NT2/D1 (cell line): Measurements from ENCODE around the gene KIF7.
"Not testable (repeated sequence)": the region's sequence is repeated elsewhere in the genome, so short reads cannot be mapped to it uniquely, and the experiment has no call there.

Source experiments
- DNase-seq: peaks from one replicate; pipeline ENCODE4 v3.0.0-alpha.2; 2011; ENCODE audit warnings: low read depth, low spot score
- H3K27me3 ChIP-seq: 2 replicates; pipeline ENCODE4 v1.6.0; 2011; ENCODE audit warnings: mild to moderate bottlenecking; ENCODE audit not compliant: insufficient read length, insufficient read depth
- H3K36me3 ChIP-seq: 2 replicates; pipeline ENCODE4 v1.6.1; 2011; ENCODE audit warnings: mild to moderate bottlenecking, low read length, mixed read lengths; ENCODE audit not compliant: insufficient read depth, insufficient read length
- H3K4me1 ChIP-seq: 2 replicates; pipeline ENCODE4 v1.5.1; 2011; ENCODE audit not compliant: insufficient read depth, insufficient read length
- H3K4me3 ChIP-seq: 2 replicates; pipeline ENCODE4 v1.5.1; 2011; ENCODE audit warnings: low read depth; ENCODE audit not compliant: insufficient read length
- H3K9ac ChIP-seq: 2 replicates; pipeline ENCODE4 v1.6.0; 2011; ENCODE audit warnings: low read depth; ENCODE audit not compliant: insufficient read length
- H3K9me3 ChIP-seq: 2 replicates; pipeline ENCODE4 v1.5.1; 2011; ENCODE audit warnings: mild to moderate bottlenecking, low read length; ENCODE audit not compliant: insufficient read depth
- SUZ12 ChIP-seq: IDR thresholded peaks from 2 replicates; pipeline ENCODE4 v1.6.1; 2011; ENCODE audit not compliant: insufficient read length, insufficient read depth; ENCODE audit errors: extremely low read depth
- YY1 ChIP-seq: IDR thresholded peaks from 2 replicates; pipeline ENCODE4 v1.6.1; 2011; ENCODE audit not compliant: insufficient read length, insufficient read depth
- ZNF274 ChIP-seq: IDR thresholded peaks from 2 replicates; pipeline ENCODE4 v1.6.1; 2011; ENCODE audit warnings: mild to moderate bottlenecking, low read depth, low read length

KIF7 gene

DNA sequence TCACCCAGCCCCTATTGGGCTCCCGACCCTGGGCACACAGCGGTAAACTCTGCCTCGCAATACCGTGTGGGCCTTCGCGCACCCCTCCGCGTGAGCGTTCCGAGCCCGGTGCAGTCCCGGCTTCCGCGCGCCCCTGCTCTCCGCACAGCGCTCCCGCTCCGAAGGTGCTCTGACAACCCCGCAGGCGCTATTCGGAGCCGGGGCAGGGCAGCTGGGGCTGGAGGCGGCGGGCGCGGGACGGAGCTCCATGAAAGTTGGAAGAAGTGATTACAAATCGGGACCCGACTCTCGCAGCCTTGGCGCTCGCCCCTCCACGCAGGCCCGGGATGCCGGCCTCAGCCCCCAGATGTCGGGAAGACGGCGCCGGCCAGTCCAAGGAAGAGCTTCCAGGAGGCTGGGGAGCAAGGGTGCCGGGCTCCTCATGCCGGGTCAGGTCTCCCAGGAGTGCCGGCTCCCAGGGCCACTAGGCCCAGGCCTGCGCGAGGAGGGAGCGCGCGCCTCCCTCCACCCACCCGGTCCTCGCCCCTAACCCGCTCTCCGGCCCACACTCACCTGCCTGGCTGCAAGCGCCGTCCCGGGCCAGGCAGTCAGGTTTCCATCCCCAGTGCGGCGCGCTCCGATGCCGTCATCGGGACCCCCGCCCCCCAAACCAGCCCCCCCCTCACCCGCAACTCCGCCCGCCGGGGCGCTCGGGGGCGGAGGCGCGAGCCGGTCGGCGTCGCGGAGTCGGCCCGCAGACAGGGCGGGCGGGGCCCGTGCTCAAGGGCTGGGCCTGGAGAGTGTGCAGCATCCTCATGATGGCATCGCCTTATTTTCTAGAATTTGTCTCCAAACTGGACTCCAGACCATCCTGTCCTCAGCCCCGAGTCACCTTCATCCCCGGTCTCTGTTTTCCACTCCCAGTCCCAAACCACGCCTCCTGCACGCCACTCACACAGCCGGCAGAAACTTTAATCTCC, at the start of gene KIF7:
Gene KIF7 (minus strand): TSS at position 621 of the 959 bp plus-strand sequence. CDS start 2,537 bp downstream, outside the sequence.
- peak; percentile 68 for DNase-seq
- TF ChIP-seq SUZ12 (no peak), ZNF274 (no peak), YY1 (no peak)
- H3K4me3 ChIP-seq: peak within 1 kb of the TSS; percentile 95
- H3K27me3 ChIP-seq: peaks cover 10% of the 10 kb centered on the region
- peaks cover 3% of the 10 kb centered on the region for H3K4me1 ChIP-seq
- H3K9me3 ChIP-seq: no peaks in the 10 kb centered on the region
- H3K36me3 ChIP-seq: peaks cover 25% of the 10 kb centered on the region
- peak within 1 kb of the TSS; percentile 88 for H3K9ac ChIP-seq

- no peaks in the 10 kb centered on the region for H3K27me3 ChIP-seq
- no peak overlapping the region for H3K9ac ChIP-seq
- H3K36me3 ChIP-seq: no peaks in the 10 kb centered on the region
- no peak for DNase-seq
- H3K4me1 ChIP-seq: no peaks in the 10 kb centered on the region
- no peaks in the 10 kb centered on the region for H3K9me3 ChIP-seq
- no peak overlapping the region for H3K4me3 ChIP-seq
- no peak for TF ChIP-seq YY1
- TF ChIP-seq ZNF274: no peak
- no peak for TF ChIP-seq SUZ12
Measured at GRCh38 chr15:89704411-89704810, 49.1 kb upstream of the KIF7 start.

GRCh38 chr15:89695198-89695597, 39.9 kb upstream of the KIF7 start:
- H3K4me3 ChIP-seq: no peak overlapping the region
- peaks cover 7% of the 10 kb centered on the region for H3K27me3 ChIP-seq
- no peak overlapping the region for H3K9ac ChIP-seq
- TF ChIP-seq ZNF274 (no peak), SUZ12 (no peak), YY1 (no peak)
- H3K4me1 ChIP-seq: no peaks in the 10 kb centered on the region
- H3K9me3 ChIP-seq: no peaks in the 10 kb centered on the region
- DNase-seq: no peak
- H3K36me3 ChIP-seq: no peaks in the 10 kb centered on the region

DNA sequence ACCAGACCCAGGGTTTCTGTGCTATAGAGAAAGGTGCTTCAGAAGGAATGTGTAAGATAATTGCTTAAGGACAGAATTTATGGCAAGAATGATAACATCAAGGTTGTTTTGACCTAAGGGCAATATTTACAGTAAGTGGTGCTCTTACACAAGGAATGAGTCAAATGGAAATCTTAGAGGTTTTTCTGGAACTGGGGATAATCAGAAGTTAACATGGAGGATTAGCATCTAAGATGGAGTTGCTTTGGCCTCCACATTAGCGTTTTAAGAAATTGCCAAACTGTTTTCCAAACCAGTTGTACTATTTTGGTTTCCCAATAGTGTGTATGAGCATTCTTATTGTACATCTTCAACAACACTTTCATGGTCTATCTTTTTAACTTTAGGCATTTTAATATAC, 38.4 kb upstream of the KIF7 start:
- no peak overlapping the region for H3K4me3 ChIP-seq
- no peaks in the 10 kb centered on the region for H3K9me3 ChIP-seq
- no peaks in the 10 kb centered on the region for H3K36me3 ChIP-seq
- DNase-seq: no peak
- H3K27me3 ChIP-seq: peaks cover 18% of the 10 kb centered on the region
- TF ChIP-seq ZNF274: no peak
- TF ChIP-seq YY1: no peak
- no peak for TF ChIP-seq SUZ12
- H3K9ac ChIP-seq: no peak overlapping the region
- H3K4me1 ChIP-seq: no peaks in the 10 kb centered on the region

GRCh38 chr15:89693091-89693490, 37.8 kb upstream of the KIF7 start:
- peaks cover 18% of the 10 kb centered on the region for H3K27me3 ChIP-seq
- no peaks in the 10 kb centered on the region for H3K9me3 ChIP-seq
- DNase-seq: no peak
- TF ChIP-seq YY1: no peak
- TF ChIP-seq SUZ12: no peak
- TF ChIP-seq ZNF274: no peak
- no peaks in the 10 kb centered on the region for H3K4me1 ChIP-seq
- H3K4me3 ChIP-seq: no peak overlapping the region
- no peaks in the 10 kb centered on the region for H3K36me3 ChIP-seq
- no peak overlapping the region for H3K9ac ChIP-seq

- TF ChIP-seq YY1 (no peak), SUZ12 (no peak), ZNF274 (no peak)
- H3K36me3 ChIP-seq: no peaks in the 10 kb centered on the region
- peaks cover 18% of the 10 kb centered on the region for H3K27me3 ChIP-seq
- no peaks in the 10 kb centered on the region for H3K4me1 ChIP-seq
- peak within 1 kb of the TSS; percentile 80 for H3K4me3 ChIP-seq
- H3K9ac ChIP-seq: peak within 1 kb of the TSS; percentile 73
- DNase-seq: peak; percentile 64
- H3K9me3 ChIP-seq: no peaks in the 10 kb centered on the region
Measured at GRCh38 chr15:89690276-89691218, 35.3 kb upstream of the KIF7 start, which contains the start of the genes PEX11A and WDR93. Gene PEX11A, minus strand, starts transcription at chr15:89690754. Its CDS starts 122 bp downstream, at chr15:89690632. Gene WDR93, plus strand, starts transcription at chr15:89690811. Its CDS starts 10,936 bp downstream, at chr15:89701747.

- H3K9ac ChIP-seq: peak overlapping the region; percentile 73
Measured at GRCh38 chr15:89689930-89690275, 34.6 kb upstream of the KIF7 start.

More at GRCh38 chr15:89689930-89690275, 34.6 kb upstream of the KIF7 start:
- H3K4me1 ChIP-seq, H3K9me3 ChIP-seq, H3K36me3 ChIP-seq, DNase-seq: not testable (repeated sequence)
- Histone ChIP-seq H3K27me3 (peaks cover 18% of the 10 kb centered on the region), H3K4me3 (peak overlapping the region; percentile 80)
